Islet of Langerhans (tissue), 1 donor: ENCODE measurements around the gene CCDC187.

Source experiments
- FAIRE-seq: peaks from one replicate; lab custom pipeline; 2011; peaks lifted over from hg19 to GRCh38; lab: Jason Lieb, UNC

The CCDC187 gene

GRCh38 chr9:136339173-136339957, 35.5 kb upstream of the CCDC187 start:
- FAIRE-seq, result no peak

GRCh38 chr9:136338511-136338910, 34.6 kb upstream of the CCDC187 start:
- FAIRE-seq, result no peak

- no peak for FAIRE-seq
These were observed 33.8 kb upstream of the CCDC187 start for GRCh38 chr9:136337416-136338395.

GRCh38 chr9:136336881-136337280, 33.0 kb upstream of the CCDC187 start:
- no peak for FAIRE-seq

- FAIRE-seq, result no peak
These were observed 32.4 kb upstream of the CCDC187 start for GRCh38 chr9:136336156-136336870.

GRCh38 chr9:136335296-136336155, 31.6 kb upstream of the CCDC187 start:
- FAIRE-seq, result no peak

- no peak for FAIRE-seq
These were observed 30.6 kb upstream of the CCDC187 start for GRCh38 chr9:136334541-136334940.

- FAIRE-seq, result no peak
These were observed 29.6 kb upstream of the CCDC187 start for GRCh38 chr9:136333486-136333885.

- no peak for FAIRE-seq
These were observed 29.2 kb upstream of the CCDC187 start for GRCh38 chr9:136333045-136333444.

- no peak for FAIRE-seq
These were observed 28.6 kb upstream of the CCDC187 start for GRCh38 chr9:136332482-136332983.

GRCh38 chr9:136331556-136332481, 27.9 kb upstream of the CCDC187 start:
- FAIRE-seq, result no peak

GRCh38 chr9:136331030-136331429, 27.1 kb upstream of the CCDC187 start:
- no peak for FAIRE-seq

GRCh38 chr9:136330406-136330990, 26.6 kb upstream of the CCDC187 start:
- no peak for FAIRE-seq

- FAIRE-seq, result no peak
These were observed 25.9 kb upstream of the CCDC187 start for GRCh38 chr9:136329636-136330405.

GRCh38 chr9:136329211-136329627, 25.3 kb upstream of the CCDC187 start:
- FAIRE-seq, result no peak

GRCh38 chr9:136328622-136329041, 24.7 kb upstream of the CCDC187 start:
- FAIRE-seq, result no peak

GRCh38 chr9:136328011-136328621, 24.2 kb upstream of the CCDC187 start:
- no peak for FAIRE-seq

GRCh38 chr9:136327304-136327974, 23.5 kb upstream of the CCDC187 start, which contains the start of gene GPSM1:
TSS of gene GPSM1 (plus strand) at chr9:136327539. CDS start at chr9:136327696, 157 bp downstream.
- no peak for FAIRE-seq
